Trophoblast cell (in vitro differentiated cells and primary cell): ENCODE results near the gene KIAA0232.

Source experiments
- DNase-seq, 2 donors: peaks; one replicate each; pipeline ENCODE4 v3.0.0-alpha.2; 2016
- H2AFZ ChIP-seq: 2 replicates; pipeline ENCODE4 v1.6.1; 2013; ENCODE audit warnings: low read length, moderate library complexity, mild to moderate bottlenecking; ENCODE audit not compliant: insufficient read depth, poor library complexity
- H2AK5ac ChIP-seq: 2 replicates; pipeline ENCODE4 v1.6.1; 2013; ENCODE audit warnings: mild to moderate bottlenecking, low read length
- H2BK120ac ChIP-seq: 2 replicates; pipeline ENCODE4 v1.6.1; 2013; ENCODE audit warnings: low read length, mild to moderate bottlenecking, moderate library complexity; ENCODE audit not compliant: insufficient read depth, poor library complexity
- H2BK12ac ChIP-seq: 2 replicates; pipeline ENCODE4 v1.6.1; 2013; ENCODE audit warnings: mild to moderate bottlenecking, low read length, moderate library complexity
- H2BK5ac ChIP-seq: 2 replicates; pipeline ENCODE4 v1.6.1; 2013; ENCODE audit warnings: low read length, low read depth, moderate library complexity, mild to moderate bottlenecking; ENCODE audit not compliant: poor library complexity
- H3K14ac ChIP-seq: 2 replicates; pipeline ENCODE4 v1.6.1; 2013; ENCODE audit warnings: mild to moderate bottlenecking, low read length
- H3K18ac ChIP-seq: 2 replicates; pipeline ENCODE4 v1.6.1; 2013; ENCODE audit warnings: mild to moderate bottlenecking, low read length
- H3K23ac ChIP-seq: 2 replicates; pipeline ENCODE4 v1.6.1; 2013; ENCODE audit warnings: low read length
- H3K27ac ChIP-seq: 2 replicates; pipeline ENCODE4 v1.5.1; 2013; ENCODE audit warnings: low read depth, mild to moderate bottlenecking, inconsistent platforms, low read length, moderate library complexity
- H3K27me3 ChIP-seq: 2 replicates; pipeline ENCODE4 v1.6.1; 2013; ENCODE audit warnings: inconsistent platforms, mild to moderate bottlenecking, low read length, moderate library complexity; ENCODE audit not compliant: insufficient read depth
- H3K36me3 ChIP-seq, 2 experiments: 1 replicate in 1 of 2; 2 replicates in 1 of 2; pipeline ENCODE4 v1.6.1; 2013; ENCODE audit warnings: low read length in 2 of 2, mild to moderate bottlenecking in 2 of 2, moderate library complexity in 1 of 2; ENCODE audit not compliant: insufficient read depth in 2 of 2, control insufficient read depth in 1 of 2
- H3K4ac ChIP-seq: 2 replicates; pipeline ENCODE4 v1.6.1; 2013; ENCODE audit warnings: low read depth, mild to moderate bottlenecking, low read length, moderate library complexity
- H3K4me1 ChIP-seq, 2 experiments: 1 replicate in 1 of 2; 2 replicates in 1 of 2; pipeline ENCODE4 v1.6.1; 2013; ENCODE audit warnings: low read length in 2 of 2, mild to moderate bottlenecking in 2 of 2, moderate library complexity in 1 of 2; ENCODE audit not compliant: insufficient read depth in 2 of 2, control insufficient read depth in 1 of 2
- H3K4me2 ChIP-seq: 2 replicates; pipeline ENCODE4 v1.6.1; 2013; ENCODE audit warnings: inconsistent platforms, mild to moderate bottlenecking, low read length, moderate library complexity
- H3K4me3 ChIP-seq: 2 replicates; pipeline ENCODE4 v1.5.1; 2013; ENCODE audit warnings: mild to moderate bottlenecking, low read depth, low read length, inconsistent platforms
- H3K79me1 ChIP-seq: one replicate; pipeline ENCODE4 v1.6.1; 2013; ENCODE audit warnings: low read length
- H3K79me2 ChIP-seq: 2 replicates; pipeline ENCODE4 v1.6.1; 2013; ENCODE audit warnings: low read length, mild to moderate bottlenecking; ENCODE audit not compliant: control insufficient read depth, insufficient read depth, poor library complexity
- H3K9ac ChIP-seq: 2 replicates; pipeline ENCODE4 v1.6.1; 2013; ENCODE audit warnings: mild to moderate bottlenecking, low read length
- H3K9me3 ChIP-seq: 2 replicates; pipeline ENCODE4 v1.6.1; 2013; ENCODE audit warnings: low read depth, mild to moderate bottlenecking, control low read depth, inconsistent platforms, low read length; ENCODE audit not compliant: insufficient read depth
- H4K12ac ChIP-seq: 2 replicates; pipeline ENCODE4 v1.6.1; 2013; ENCODE audit warnings: low read depth, mild to moderate bottlenecking, low read length, moderate library complexity
- H4K8ac ChIP-seq: 2 replicates; pipeline ENCODE4 v1.6.1; 2013; ENCODE audit warnings: low read depth, mild to moderate bottlenecking, low read length, moderate library complexity
- H4K91ac ChIP-seq: one replicate; pipeline ENCODE4 v1.6.1; 2013; ENCODE audit warnings: low read depth, mild to moderate bottlenecking, low read length, moderate library complexity
- WGBS: extraction: QIAGEN DNeasy Blood & Tissue Kit; methylation state at CpG from one replicate; pipeline ENCODE4 v1.1.7; 2013; ENCODE audit warnings: missing lambda C conversion rate; ENCODE audit not compliant: insufficient read length, insufficient coverage; ENCODE audit errors: extremely low coverage; 5-methylcytosine and 5-hydroxymethylcytosine counted together

Gene KIAA0232

GRCh38 chr4:6839579-6839978, 57.1 kb downstream of the KIAA0232 start:
- Histone ChIP-seq H3K23ac (no peak overlapping the region), H3K4me1 (peaks cover 5 to 10% of the 10 kb centered on the region in 2 experiments), H2AK5ac (no peak overlapping the region), H4K91ac (no peak overlapping the region), H3K14ac (no peak overlapping the region), H3K9ac (no peak overlapping the region), H3K4ac (no peak overlapping the region), H2BK120ac (no peak overlapping the region), H3K4me2 (peak overlapping the region; percentile 4), H2AFZ (no peak overlapping the region), H3K79me2 (no peaks in the 10 kb centered on the region), H2BK12ac (no peak overlapping the region), H3K4me3 (no peak overlapping the region), H3K36me3 (peaks cover 2% of the 10 kb centered on the region in 2 experiments), H3K9me3 (peaks cover 3% of the 10 kb centered on the region), H3K27me3 (no peaks in the 10 kb centered on the region), H3K18ac (no peak overlapping the region), H3K27ac (peak overlapping the region; percentile 35), H4K8ac (no peak overlapping the region), H3K79me1 (no peaks in the 10 kb centered on the region), H2BK5ac (no peak overlapping the region), H4K12ac (no peak overlapping the region)
- WGBS, result no CpG with 5 or more reads among the region's 4 CpGs
- peak; percentile 4 to 51 for DNase-seq

- Histone ChIP-seq H4K91ac (no peak overlapping the region), H3K4me2 (peak overlapping the region; percentile 4), H4K12ac (no peak overlapping the region), H2BK12ac (no peak overlapping the region), H3K27me3 (no peaks in the 10 kb centered on the region), H3K27ac (peak overlapping the region; percentile 35), H3K18ac (no peak overlapping the region), H2AFZ (no peak overlapping the region), H2BK5ac (no peak overlapping the region), H3K23ac (no peak overlapping the region), H3K4me3 (no peak overlapping the region), H3K14ac (no peak overlapping the region), H3K79me1 (no peaks in the 10 kb centered on the region), H3K4me1 (peaks cover 5 to 10% of the 10 kb centered on the region in 2 experiments), H3K9me3 (peaks cover 3% of the 10 kb centered on the region), H3K36me3 (peaks cover 7 to 8% of the 10 kb centered on the region in 2 experiments), H2BK120ac (no peak overlapping the region), H3K9ac (no peak overlapping the region), H3K4ac (no peak overlapping the region), H2AK5ac (no peak overlapping the region), H4K8ac (no peak overlapping the region), H3K79me2 (no peaks in the 10 kb centered on the region)
- no peak for DNase-seq
- WGBS, result no CpG with 5 or more reads among the region's 8 CpGs
Measured at GRCh38 chr4:6840062-6840976, 57.8 kb downstream of the KIAA0232 start.

- Histone ChIP-seq H3K14ac (no peak overlapping the region), H3K4ac (no peak overlapping the region), H3K79me1 (no peaks in the 10 kb centered on the region), H3K4me3 (no peak overlapping the region), H2AFZ (no peak overlapping the region), H3K23ac (no peak overlapping the region), H3K79me2 (no peaks in the 10 kb centered on the region), H2AK5ac (no peak overlapping the region), H3K36me3 (peaks cover 12 to 14% of the 10 kb centered on the region in 2 experiments), H3K18ac (no peak overlapping the region), H2BK5ac (no peak overlapping the region), H4K8ac (no peak overlapping the region), H4K91ac (no peak overlapping the region), H3K9me3 (no peaks in the 10 kb centered on the region), H3K9ac (no peak overlapping the region), H4K12ac (no peak overlapping the region), H2BK12ac (no peak overlapping the region), H2BK120ac (no peak overlapping the region), H3K4me1 (peaks cover 3 to 4% of the 10 kb centered on the region in 2 experiments), H3K4me2 (no peak overlapping the region), H3K27me3 (no peaks in the 10 kb centered on the region), H3K27ac (no peak overlapping the region)
- WGBS, result no CpG with 5 or more reads among the region's 1 CpG
- no peak for DNase-seq
Measured at GRCh38 chr4:6845027-6845426, 62.5 kb downstream of the KIAA0232 start.

GRCh38 chr4:6845574-6845973, 63.0 kb downstream of the KIAA0232 start:
- Histone ChIP-seq H3K4ac (no peak overlapping the region), H2BK12ac (no peak overlapping the region), H3K79me1 (no peaks in the 10 kb centered on the region), H3K79me2 (no peaks in the 10 kb centered on the region), H3K27me3 (no peaks in the 10 kb centered on the region), H3K27ac (no peak overlapping the region), H3K23ac (no peak overlapping the region), H2BK5ac (no peak overlapping the region), H3K9ac (no peak overlapping the region), H3K4me1 (no peaks in the 10 kb centered on the region), H4K8ac (no peak overlapping the region), H2AK5ac (no peak overlapping the region), H3K36me3 (peaks cover 12 to 14% of the 10 kb centered on the region in 2 experiments), H4K91ac (no peak overlapping the region), H3K4me3 (no peak overlapping the region), H3K14ac (no peak overlapping the region), H4K12ac (no peak overlapping the region), H3K4me2 (no peak overlapping the region), H3K9me3 (no peaks in the 10 kb centered on the region), H2AFZ (no peak overlapping the region), H3K18ac (no peak overlapping the region), H2BK120ac (no peak overlapping the region)
- no peak for DNase-seq
- WGBS, result no CpG with 5 or more reads among the region's 6 CpGs
